Nephron (organoid): Measurements from ENCODE around the gene TNFAIP6.

ENCODE experiments used
- H3K27ac Mint-ChIP-seq, 3 experiments: 2 replicates each; pipeline ENCODE4 v1.8.0; 2020; ENCODE audit warnings: mixed read lengths in 3 of 3, mild to moderate bottlenecking in 2 of 3, moderate library complexity in 1 of 3
- H3K27me3 Mint-ChIP-seq: 2 replicates; pipeline ENCODE4 v1.8.0; 2021; ENCODE audit warnings: low read depth, mild to moderate bottlenecking, moderate library complexity, mixed read lengths
- H3K36me3 Mint-ChIP-seq: 2 replicates; pipeline ENCODE4 v1.8.0; 2020; ENCODE audit warnings: low read depth, mixed read lengths
- H3K4me1 Mint-ChIP-seq: 2 replicates; pipeline ENCODE4 v1.8.0; 2020; ENCODE audit warnings: mixed read lengths
- H3K4me3 Mint-ChIP-seq, 3 experiments: 2 replicates each; pipeline ENCODE4 v1.8.0; 2020; ENCODE audit warnings: mild to moderate bottlenecking in 3 of 3, mixed read lengths in 3 of 3, moderate library complexity in 2 of 3
- H3K9me3 Mint-ChIP-seq: 2 replicates; pipeline ENCODE4 v1.8.0; 2020; ENCODE audit warnings: mixed read lengths
- CTCF ChIP-seq, 3 experiments: fragments of 200-600 bp; sonication (generic); IDR thresholded peaks; one replicate each; pipeline ENCODE4 v1.5.0; 2021; ENCODE audit warnings: antibody characterized with exemption in 3 of 3; ENCODE audit not compliant: unreplicated experiment in 3 of 3

Gene TNFAIP6

DNA sequence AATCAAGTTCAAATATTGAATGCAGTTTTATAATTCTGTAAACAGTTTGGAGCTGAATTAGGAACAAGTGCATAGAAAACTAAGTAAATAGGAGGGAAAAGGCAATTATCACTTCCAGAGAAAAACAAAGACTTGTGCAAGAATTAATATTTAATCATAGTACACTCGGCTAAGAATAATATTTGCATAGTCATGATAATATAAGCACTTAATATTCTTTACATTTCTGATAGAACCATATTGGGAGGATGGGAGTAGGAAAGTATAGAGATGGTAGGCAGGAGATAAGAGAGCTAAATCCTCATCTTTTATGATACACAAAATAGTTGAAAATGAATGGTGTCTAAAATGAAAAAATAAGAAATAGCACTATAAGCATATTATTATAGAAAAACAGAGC lies 27.4 kb upstream of the TNFAIP6 start:
- H3K36me3 Mint-ChIP-seq, result no peaks in the 10 kb centered on the region
- no peak overlapping the region for H3K4me3 Mint-ChIP-seq
- H3K9me3 Mint-ChIP-seq, result peaks cover 16% of the 10 kb centered on the region
- no peaks in the 10 kb centered on the region for H3K4me1 Mint-ChIP-seq
- TF ChIP-seq CTCF (IDR thresholded peaks at IDR 0.05; ENCODE audit: unreplicated experiment in 3 of 3), result no peak
- H3K27ac Mint-ChIP-seq, result no peak overlapping the region
- no peaks in the 10 kb centered on the region for H3K27me3 Mint-ChIP-seq

DNA sequence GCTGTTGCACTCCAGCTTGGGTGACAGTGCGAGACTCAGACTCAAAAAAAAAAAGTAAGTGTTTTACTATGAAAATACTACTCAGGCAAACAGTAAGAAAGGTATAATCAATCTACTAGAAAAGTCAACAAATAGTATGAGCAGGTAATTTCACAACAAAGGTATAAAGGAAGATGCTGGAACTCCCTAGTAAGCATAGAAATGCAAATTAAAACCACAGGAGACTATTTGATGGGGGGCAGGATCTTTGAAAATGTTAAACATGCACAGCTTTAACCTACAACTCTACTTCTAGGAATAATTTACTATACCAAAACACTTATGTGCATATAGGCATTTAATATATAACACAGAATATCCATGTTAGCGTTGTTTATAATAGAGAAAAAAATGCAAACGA lies 24.3 kb upstream of the TNFAIP6 start:
- Mint-ChIP-seq H3K27ac (no peak overlapping the region), H3K4me3 (no peak overlapping the region), H3K4me1 (peaks cover 5% of the 10 kb centered on the region), H3K27me3 (peaks cover 4% of the 10 kb centered on the region), H3K9me3 (peaks cover 16% of the 10 kb centered on the region), H3K36me3 (no peaks in the 10 kb centered on the region)
- no peak for TF ChIP-seq CTCF (IDR thresholded peaks at IDR 0.05; ENCODE audit: unreplicated experiment in 3 of 3)

- peaks cover 6% of the 10 kb centered on the region for H3K27me3 Mint-ChIP-seq
- peaks cover 16% of the 10 kb centered on the region for H3K9me3 Mint-ChIP-seq
- H3K4me1 Mint-ChIP-seq, result peaks cover 8% of the 10 kb centered on the region
- no peak overlapping the region for H3K4me3 Mint-ChIP-seq
- H3K36me3 Mint-ChIP-seq, result no peaks in the 10 kb centered on the region
- no peak for TF ChIP-seq CTCF (IDR thresholded peaks at IDR 0.05; ENCODE audit: unreplicated experiment in 3 of 3)
- no peak overlapping the region for H3K27ac Mint-ChIP-seq
Measured at GRCh38 chr2:151334082-151334815, 23.1 kb upstream of the TNFAIP6 start.

DNA sequence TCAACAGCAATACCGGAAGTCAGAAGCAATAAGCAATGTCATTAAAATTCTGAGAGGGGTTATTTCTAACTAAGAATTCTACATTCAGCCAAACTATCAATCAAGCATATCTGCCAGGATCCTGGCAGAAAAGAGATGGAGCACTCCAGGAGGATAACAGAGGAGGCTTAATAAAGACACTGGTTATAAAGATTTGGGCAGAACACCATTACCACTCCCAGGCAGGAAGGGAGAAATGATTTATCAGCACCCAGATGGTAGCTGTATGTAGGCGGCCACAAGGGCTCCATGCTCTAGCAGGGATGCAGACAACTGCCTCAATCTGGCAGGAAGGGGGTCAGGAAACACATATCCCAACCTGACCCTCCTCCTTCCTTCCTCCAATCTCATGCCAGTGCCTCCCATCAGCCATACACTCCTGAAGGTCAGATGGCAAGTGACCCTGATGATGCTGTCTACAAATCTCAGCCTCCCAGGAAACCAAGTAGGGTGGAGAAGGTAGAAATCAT lies 20.5 kb upstream of the TNFAIP6 start:
- H3K36me3 Mint-ChIP-seq, result no peaks in the 10 kb centered on the region
- H3K4me3 Mint-ChIP-seq, result no peak overlapping the region
- peaks cover 12% of the 10 kb centered on the region for H3K9me3 Mint-ChIP-seq
- peaks cover 10% of the 10 kb centered on the region for H3K27me3 Mint-ChIP-seq
- no peak for TF ChIP-seq CTCF (IDR thresholded peaks at IDR 0.05; ENCODE audit: unreplicated experiment in 3 of 3)
- H3K4me1 Mint-ChIP-seq, result peaks cover 11% of the 10 kb centered on the region
- no peak overlapping the region for H3K27ac Mint-ChIP-seq

- H3K27me3 Mint-ChIP-seq, result peaks cover 10% of the 10 kb centered on the region
- H3K27ac Mint-ChIP-seq, result no peak overlapping the region
- H3K36me3 Mint-ChIP-seq, result no peaks in the 10 kb centered on the region
- no peak for TF ChIP-seq CTCF (IDR thresholded peaks at IDR 0.05; ENCODE audit: unreplicated experiment in 3 of 3)
- no peak overlapping the region for H3K4me3 Mint-ChIP-seq
- peaks cover 11% of the 10 kb centered on the region for H3K4me1 Mint-ChIP-seq
- H3K9me3 Mint-ChIP-seq, result peaks cover 12% of the 10 kb centered on the region
Measured at GRCh38 chr2:151337643-151338042, 19.7 kb upstream of the TNFAIP6 start.

DNA sequence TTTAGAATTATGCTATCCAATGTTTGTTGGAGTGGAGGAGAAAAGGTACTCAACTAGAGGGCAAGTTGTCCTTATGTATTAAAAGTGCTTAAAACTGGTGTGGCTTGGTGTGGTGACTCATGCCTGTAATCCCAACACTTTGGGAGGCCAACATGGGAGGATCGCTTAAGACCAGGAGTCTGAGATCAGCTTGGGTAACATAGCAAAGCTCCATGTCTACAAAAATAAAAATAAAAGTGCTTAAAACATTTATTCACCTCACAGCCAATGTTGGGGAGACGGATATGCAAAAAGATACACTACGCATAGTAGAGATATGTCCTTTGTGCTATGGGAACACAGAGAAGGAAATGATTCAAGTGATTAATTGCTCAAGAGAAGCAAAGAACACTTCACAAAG lies 19.3 kb upstream of the TNFAIP6 start:
- H3K36me3 Mint-ChIP-seq, result no peaks in the 10 kb centered on the region

More for the DNA sequence above, 19.3 kb upstream of the TNFAIP6 start:
- no peak overlapping the region for H3K4me3 Mint-ChIP-seq
- peaks cover 10% of the 10 kb centered on the region for H3K27me3 Mint-ChIP-seq
- no peak overlapping the region for H3K27ac Mint-ChIP-seq
- TF ChIP-seq CTCF (IDR thresholded peaks at IDR 0.05; ENCODE audit: unreplicated experiment in 3 of 3), result no peak
- peaks cover 11% of the 10 kb centered on the region for H3K4me1 Mint-ChIP-seq
- peaks cover 12% of the 10 kb centered on the region for H3K9me3 Mint-ChIP-seq
